Measurements from ENCODE around the gene HOXC13.

HOXC13 gene

GRCh38 chr12:53937596-53938325 lies 870 bp upstream of the HOXC13 start:
- no peak for DNase-seq
- in situ Hi-C loops (cut with HindIII; ENCODE audit: low pct_ligation_motif_present, low sequenced_read_pairs): no loop called here
- Histone ChIP-seq H3K4me3 (ENCODE audit: low read depth, low read length) (no peak overlapping the region), H3K27ac (no peak overlapping the region), H3K36me3 (replicated peaks) (no peaks in the 10 kb centered on the region), H3K27me3 (replicated peaks) (peaks cover 92% of the 10 kb centered on the region)
- TF ChIP-seq CTCF (IDR thresholded peaks at IDR 0.05; ENCODE audit: low read depth, low read length, missing control alignments): no peak

GRCh38 chr12:53939141-53940108 lies 794 bp downstream of the HOXC13 start:
- no peak for TF ChIP-seq CTCF (IDR thresholded peaks at IDR 0.05; ENCODE audit: low read depth, low read length, missing control alignments)
- no peak overlapping the region for H3K4me3 ChIP-seq (ENCODE audit: low read depth, low read length)
- peaks cover 92% of the 10 kb centered on the region for H3K27me3 ChIP-seq (replicated peaks)
- no peak overlapping the region for H3K27ac ChIP-seq
- H3K36me3 ChIP-seq (replicated peaks): no peaks in the 10 kb centered on the region
- DNase-seq: no peak
- in situ Hi-C loops (cut with HindIII; ENCODE audit: low pct_ligation_motif_present, low sequenced_read_pairs): no loop called here

GRCh38 chr12:53940443-53941014 lies 1.9 kb downstream of the HOXC13 start:
- H3K27me3 ChIP-seq (replicated peaks): peaks cover 92% of the 10 kb centered on the region
- DNase-seq: no peak
- no peak overlapping the region for H3K27ac ChIP-seq
- TF ChIP-seq CTCF (IDR thresholded peaks at IDR 0.05; ENCODE audit: low read depth, low read length, missing control alignments): no peak
- H3K36me3 ChIP-seq (replicated peaks): no peaks in the 10 kb centered on the region
- in situ Hi-C loops (cut with HindIII; ENCODE audit: low pct_ligation_motif_present, low sequenced_read_pairs): no loop called here
- no peak overlapping the region for H3K4me3 ChIP-seq (ENCODE audit: low read depth, low read length)

- H3K27me3 ChIP-seq (replicated peaks): peaks cover 92% of the 10 kb centered on the region
- DNase-seq: no peak
- TF ChIP-seq CTCF (IDR thresholded peaks at IDR 0.05; ENCODE audit: low read depth, low read length, missing control alignments): no peak
- H3K4me3 ChIP-seq (ENCODE audit: low read depth, low read length): no peak overlapping the region
- H3K27ac ChIP-seq: no peak overlapping the region
- in situ Hi-C loops (cut with HindIII; ENCODE audit: low pct_ligation_motif_present, low sequenced_read_pairs): no loop called here
- no peaks in the 10 kb centered on the region for H3K36me3 ChIP-seq (replicated peaks)
Measured at GRCh38 chr12:53941187-53941586, 2.6 kb downstream of the HOXC13 start.

- in situ Hi-C loops (cut with HindIII; ENCODE audit: low pct_ligation_motif_present, low sequenced_read_pairs): no loop called here
- peaks cover 94% of the 10 kb centered on the region for H3K27me3 ChIP-seq (replicated peaks)
- TF ChIP-seq CTCF (IDR thresholded peaks at IDR 0.05; ENCODE audit: low read depth, low read length, missing control alignments): no peak
- DNase-seq: no peak
- no peak overlapping the region for H3K27ac ChIP-seq
- no peaks in the 10 kb centered on the region for H3K36me3 ChIP-seq (replicated peaks)
- H3K4me3 ChIP-seq (ENCODE audit: low read depth, low read length): no peak overlapping the region
Measured at GRCh38 chr12:53941750-53942149, 3.1 kb downstream of the HOXC13 start.

Measured in brain microvascular endothelial cell (primary cell).